ENCODE results near the gene UGCG.

DNA sequence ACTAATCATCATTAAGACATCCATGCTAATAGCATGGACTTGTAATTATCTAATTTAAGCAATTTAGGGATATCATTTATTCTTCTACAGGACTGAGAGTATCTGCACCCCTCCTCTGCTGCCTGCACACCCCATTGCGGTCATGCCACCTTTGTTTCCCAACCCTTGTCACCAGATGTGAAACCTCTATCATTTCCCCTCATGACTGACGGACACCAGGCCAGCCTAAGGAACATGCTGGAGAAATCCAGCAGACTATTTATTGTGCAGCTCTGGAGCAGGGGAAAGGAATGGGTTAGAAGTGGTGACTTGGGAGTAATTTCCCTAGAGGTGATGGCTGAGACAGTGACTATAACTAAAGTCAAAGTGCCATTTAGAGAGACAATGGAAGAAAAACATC lies 40.7 kb downstream of the UGCG start:
- TF ChIP-seq, protein P1, sequence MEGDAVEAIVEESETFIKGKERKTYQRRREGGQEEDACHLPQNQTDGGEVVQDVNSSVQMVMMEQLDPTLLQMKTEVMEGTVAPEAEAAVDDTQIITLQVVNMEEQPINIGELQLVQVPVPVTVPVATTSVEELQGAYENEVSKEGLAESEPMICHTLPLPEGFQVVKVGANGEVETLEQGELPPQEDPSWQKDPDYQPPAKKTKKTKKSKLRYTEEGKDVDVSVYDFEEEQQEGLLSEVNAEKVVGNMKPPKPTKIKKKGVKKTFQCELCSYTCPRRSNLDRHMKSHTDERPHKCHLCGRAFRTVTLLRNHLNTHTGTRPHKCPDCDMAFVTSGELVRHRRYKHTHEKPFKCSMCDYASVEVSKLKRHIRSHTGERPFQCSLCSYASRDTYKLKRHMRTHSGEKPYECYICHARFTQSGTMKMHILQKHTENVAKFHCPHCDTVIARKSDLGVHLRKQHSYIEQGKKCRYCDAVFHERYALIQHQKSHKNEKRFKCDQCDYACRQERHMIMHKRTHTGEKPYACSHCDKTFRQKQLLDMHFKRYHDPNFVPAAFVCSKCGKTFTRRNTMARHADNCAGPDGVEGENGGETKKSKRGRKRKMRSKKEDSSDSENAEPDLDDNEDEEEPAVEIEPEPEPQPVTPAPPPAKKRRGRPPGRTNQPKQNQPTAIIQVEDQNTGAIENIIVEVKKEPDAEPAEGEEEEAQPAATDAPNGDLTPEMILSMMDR (conservative IDR thresholded peaks at IDR 0.05; ENCODE audit: low read depth, low read length): no peak
- TF ChIP-seq BHLHE40 (IDR thresholded peaks at IDR 0.05; ENCODE audit: low read depth, low read length) (no peak), USF2 (IDR thresholded peaks at IDR 0.05; ENCODE audit: low read depth, low read length) (no peak), POLR2A (IDR thresholded peaks at IDR 0.05; ENCODE audit: low read depth, low read length) (no peak), RAD21 (IDR thresholded peaks at IDR 0.05; ENCODE audit: low read length) (no peak), FOS (IDR thresholded peaks at IDR 0.05; ENCODE audit: low read depth, low read length) (no peak), CEBPB (IDR thresholded peaks at IDR 0.05; ENCODE audit: low read depth, low read length) (no peak), MXI1 (IDR thresholded peaks at IDR 0.05; ENCODE audit: borderline replicate concordance, low read depth, low read length) (no peak)
